ENCODE results near the gene DOCK2.

The DOCK2 gene

DNA sequence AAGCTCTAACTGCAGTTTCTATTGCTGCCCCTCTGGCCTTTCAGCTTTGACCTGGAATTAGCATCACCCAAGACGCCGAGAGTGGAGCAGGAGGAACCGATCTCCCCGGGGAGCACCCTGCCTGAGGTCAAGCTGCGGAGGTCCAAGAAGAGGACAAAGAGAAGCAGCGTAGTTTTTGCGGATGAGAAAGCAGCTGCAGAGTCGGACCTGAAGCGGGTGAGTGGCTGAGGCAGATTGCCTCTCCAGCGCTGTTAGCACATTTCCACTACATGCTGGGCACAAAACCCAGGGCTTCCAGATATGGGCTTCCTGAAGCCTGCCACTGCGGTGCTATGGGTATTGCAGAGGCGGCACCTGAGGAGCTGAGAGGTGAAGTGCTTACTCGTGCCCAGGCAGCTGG lies 441.9 kb downstream of the DOCK2 start:
- H3K27ac ChIP-seq = no peak overlapping the region
- peaks cover 98% of the 10 kb centered on the region for H3K36me3 ChIP-seq
- no peaks in the 10 kb centered on the region for H3K9me3 ChIP-seq
- H3K27me3 ChIP-seq = no peaks in the 10 kb centered on the region
- H3K4me1 ChIP-seq (ENCODE audit: control insufficient read depth in 1 of 2, insufficient read depth in 1 of 2, low read depth in 1 of 2, low read length in 1 of 2) = no peaks in the 10 kb centered on the region
- TF ChIP-seq, protein P1, sequence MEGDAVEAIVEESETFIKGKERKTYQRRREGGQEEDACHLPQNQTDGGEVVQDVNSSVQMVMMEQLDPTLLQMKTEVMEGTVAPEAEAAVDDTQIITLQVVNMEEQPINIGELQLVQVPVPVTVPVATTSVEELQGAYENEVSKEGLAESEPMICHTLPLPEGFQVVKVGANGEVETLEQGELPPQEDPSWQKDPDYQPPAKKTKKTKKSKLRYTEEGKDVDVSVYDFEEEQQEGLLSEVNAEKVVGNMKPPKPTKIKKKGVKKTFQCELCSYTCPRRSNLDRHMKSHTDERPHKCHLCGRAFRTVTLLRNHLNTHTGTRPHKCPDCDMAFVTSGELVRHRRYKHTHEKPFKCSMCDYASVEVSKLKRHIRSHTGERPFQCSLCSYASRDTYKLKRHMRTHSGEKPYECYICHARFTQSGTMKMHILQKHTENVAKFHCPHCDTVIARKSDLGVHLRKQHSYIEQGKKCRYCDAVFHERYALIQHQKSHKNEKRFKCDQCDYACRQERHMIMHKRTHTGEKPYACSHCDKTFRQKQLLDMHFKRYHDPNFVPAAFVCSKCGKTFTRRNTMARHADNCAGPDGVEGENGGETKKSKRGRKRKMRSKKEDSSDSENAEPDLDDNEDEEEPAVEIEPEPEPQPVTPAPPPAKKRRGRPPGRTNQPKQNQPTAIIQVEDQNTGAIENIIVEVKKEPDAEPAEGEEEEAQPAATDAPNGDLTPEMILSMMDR (IDR thresholded peaks at IDR 0.05) = no peak
- no peak overlapping the region for H3K4me3 ChIP-seq (ENCODE audit: low read depth in 1 of 2, low read length in 1 of 2)

DNA sequence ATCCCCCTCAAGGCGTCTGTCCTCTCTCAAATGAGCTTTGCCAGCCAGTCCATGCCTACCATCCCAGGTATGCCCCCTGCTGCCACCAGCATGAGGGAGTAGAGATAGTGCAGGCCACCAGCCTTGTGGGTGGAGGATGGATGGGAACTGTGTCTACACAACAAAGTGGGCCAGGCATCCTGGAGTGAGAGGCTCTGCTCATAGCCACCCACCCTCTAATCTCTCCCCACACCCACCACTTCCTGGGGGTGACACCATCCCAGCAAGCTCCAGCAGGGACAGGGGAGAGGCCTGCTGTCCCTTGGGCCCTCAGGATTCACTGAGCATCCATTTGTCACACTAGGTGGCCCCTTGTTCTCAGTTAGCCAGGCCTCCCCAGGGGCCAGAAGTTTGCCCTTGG lies 443.1 kb downstream of the DOCK2 start:
- Histone ChIP-seq H3K27ac (no peak overlapping the region), H3K4me3 (ENCODE audit: low read depth in 1 of 2, low read length in 1 of 2) (no peak overlapping the region), H3K36me3 (peaks cover 100% of the 10 kb centered on the region), H3K4me1 (ENCODE audit: control insufficient read depth in 1 of 2, insufficient read depth in 1 of 2, low read depth in 1 of 2, low read length in 1 of 2) (no peaks in the 10 kb centered on the region), H3K9me3 (no peaks in the 10 kb centered on the region), H3K27me3 (no peaks in the 10 kb centered on the region)
- TF ChIP-seq, protein P1 (IDR thresholded peaks at IDR 0.05) = no peak

DNA sequence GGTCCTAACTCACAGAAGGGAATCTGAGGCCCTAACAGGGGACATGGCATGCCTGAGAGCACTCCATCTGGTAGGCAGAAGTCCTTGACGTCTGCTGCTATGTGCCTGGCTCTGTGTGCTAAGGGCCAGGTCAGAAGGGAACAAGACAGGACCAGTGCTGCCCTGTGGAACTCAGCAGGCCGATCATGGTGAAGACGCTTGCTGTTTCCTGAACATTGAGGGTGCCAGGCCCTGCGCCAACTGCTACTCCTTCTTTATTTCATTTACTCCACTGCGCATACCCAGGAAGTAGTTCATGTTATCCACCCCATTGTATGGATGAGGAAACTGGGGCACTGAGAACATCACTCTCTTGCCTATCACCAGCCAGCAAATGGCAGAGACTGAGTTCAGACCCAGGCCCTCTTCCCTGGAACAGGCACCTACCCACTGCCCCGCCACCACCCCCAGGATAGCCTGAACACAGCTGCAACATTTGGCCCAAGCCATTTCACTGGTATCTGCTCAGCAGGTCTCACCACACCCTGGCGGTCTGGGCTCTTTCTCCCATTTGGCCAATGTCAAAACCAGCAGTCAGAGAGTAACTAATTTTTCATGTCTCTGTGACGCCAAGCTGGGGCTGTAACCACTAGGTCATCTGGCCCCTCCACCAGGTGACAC lies 443.8 kb downstream of the DOCK2 start:
- H3K27me3 ChIP-seq = no peaks in the 10 kb centered on the region
- H3K4me3 ChIP-seq (ENCODE audit: low read depth in 1 of 2, low read length in 1 of 2) = no peak overlapping the region
- H3K36me3 ChIP-seq = peaks cover 100% of the 10 kb centered on the region
- TF ChIP-seq, protein P1 (IDR thresholded peaks at IDR 0.05) = no peak
- no peaks in the 10 kb centered on the region for H3K9me3 ChIP-seq
- no peaks in the 10 kb centered on the region for H3K4me1 ChIP-seq (ENCODE audit: control insufficient read depth in 1 of 2, insufficient read depth in 1 of 2, low read depth in 1 of 2, low read length in 1 of 2)
- no peak overlapping the region for H3K27ac ChIP-seq

DNA sequence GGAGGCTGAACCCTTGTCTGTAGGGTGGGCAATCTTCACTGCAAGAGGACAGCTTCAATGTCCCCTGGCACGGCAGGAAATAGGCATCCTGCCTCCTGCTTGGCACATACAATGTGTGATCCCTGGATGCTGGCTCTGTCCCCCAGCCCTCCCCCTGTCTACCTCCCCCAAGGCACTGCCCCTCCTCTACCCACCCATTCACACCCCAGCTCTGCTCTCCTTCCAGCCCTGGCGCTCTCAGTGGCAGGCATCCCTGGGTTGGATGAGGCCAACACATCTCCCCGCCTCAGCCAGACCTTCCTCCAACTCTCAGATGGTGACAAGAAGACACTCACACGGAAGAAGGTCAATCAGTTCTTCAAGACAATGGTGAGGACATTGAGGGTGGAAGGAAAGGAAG lies 444.5 kb downstream of the DOCK2 start:
- H3K27me3 ChIP-seq = no peaks in the 10 kb centered on the region
- TF ChIP-seq, protein P1 (IDR thresholded peaks at IDR 0.05) = no peak
- no peaks in the 10 kb centered on the region for H3K4me1 ChIP-seq (ENCODE audit: control insufficient read depth in 1 of 2, insufficient read depth in 1 of 2, low read depth in 1 of 2, low read length in 1 of 2)
- no peak overlapping the region for H3K27ac ChIP-seq
- peaks cover 97% of the 10 kb centered on the region for H3K36me3 ChIP-seq
- no peaks in the 10 kb centered on the region for H3K9me3 ChIP-seq
- no peak overlapping the region for H3K4me3 ChIP-seq (ENCODE audit: low read depth in 1 of 2, low read length in 1 of 2)

DNA sequence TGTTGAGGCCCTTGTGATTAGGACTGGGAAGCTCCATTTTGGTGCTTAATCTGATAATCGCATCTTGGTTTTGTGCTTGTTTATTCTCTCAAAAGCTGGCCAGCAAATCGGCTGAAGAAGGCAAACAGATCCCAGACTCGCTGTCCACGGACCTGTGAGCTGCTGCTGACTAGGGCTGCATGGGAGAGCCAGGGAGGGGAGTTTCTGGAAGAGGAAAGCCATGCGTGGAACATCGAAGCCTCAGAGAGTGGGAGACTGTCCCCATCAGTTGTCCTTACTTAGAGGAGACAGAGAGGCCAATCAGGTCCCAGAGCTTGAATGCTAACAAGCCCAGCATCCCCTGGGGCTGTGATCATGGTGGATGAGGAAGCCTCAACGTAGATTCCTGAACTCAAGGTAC lies 445.6 kb downstream of the DOCK2 start:
- H3K27ac ChIP-seq = no peak overlapping the region
- no peaks in the 10 kb centered on the region for H3K9me3 ChIP-seq
- H3K27me3 ChIP-seq = no peaks in the 10 kb centered on the region
- H3K4me3 ChIP-seq (ENCODE audit: low read depth in 1 of 2, low read length in 1 of 2) = no peak overlapping the region
- no peaks in the 10 kb centered on the region for H3K4me1 ChIP-seq (ENCODE audit: control insufficient read depth in 1 of 2, insufficient read depth in 1 of 2, low read depth in 1 of 2, low read length in 1 of 2)
- TF ChIP-seq, protein P1 (IDR thresholded peaks at IDR 0.05) = no peak
- H3K36me3 ChIP-seq = peaks cover 97% of the 10 kb centered on the region
